ENCODE measurements around the gene BTBD19.
A peak's percentile ranks its signal among the peaks of the same experiment; 100 is the strongest.

Gene BTBD19

GRCh38 chr1:44784094-44785028 is 24.0 kb upstream of the BTBD19 start:
- Histone ChIP-seq H3K4me1 (ENCODE audit: control insufficient read depth in 2 of 2, insufficient read depth in 1 of 2, low read depth in 1 of 2, low read length in 2 of 2) (peaks cover 5 to 13% of the 10 kb centered on the region in 2 donors), H3K9me3 (replicated peaks in 1 of 2; ENCODE audit: control insufficient read depth in 2 of 2, insufficient read depth in 1 of 2, low read depth in 1 of 2, low read length in 2 of 2) (no peaks in the 10 kb centered on the region), H3K4me3 (ENCODE audit: low read length in 2 of 2) (peak overlapping the region in 1 of 2 donors; percentile 69), H4K91ac (ENCODE audit: low read depth, low read length, poor library complexity) (peak overlapping the region; percentile 81), H2BK15ac (ENCODE audit: low read length) (peak overlapping the region; percentile 79), H3K79me1 (ENCODE audit: low read depth, low read length) (no peaks in the 10 kb centered on the region), H2BK120ac (ENCODE audit: low read depth, low read length) (peak overlapping the region; percentile 6), H3K14ac (ENCODE audit: low read length) (peak overlapping the region; percentile 73), H2BK5ac (ENCODE audit: low read length) (no peak overlapping the region), H2BK12ac (ENCODE audit: low read length) (peak overlapping the region; percentile 11), H2AK5ac (ENCODE audit: low read depth, low read length) (peak overlapping the region; percentile 93), H2AFZ (ENCODE audit: low read length) (peak overlapping the region; percentile 31), H3K9ac (ENCODE audit: low read depth, low read length, poor library complexity) (peak overlapping the region; percentile 86), H3K27ac (replicated peaks; ENCODE audit: low read length) (no peak overlapping the region), H3K23ac (ENCODE audit: low read depth, low read length, poor library complexity) (peak overlapping the region; percentile 71), H3K4me2 (ENCODE audit: insufficient read depth, low read length, poor library complexity, severe bottlenecking) (peak overlapping the region; percentile 50), H3K36me3 (replicated peaks in 1 of 2; ENCODE audit: control insufficient read depth in 2 of 2, insufficient read depth in 2 of 2, low read length in 2 of 2) (peaks cover 8 to 20% of the 10 kb centered on the region in 2 donors), H3K27me3 (ENCODE audit: control insufficient read depth in 3 of 3, insufficient read depth in 3 of 3, low read depth in 1 of 3, low read length in 3 of 3) (peaks cover 0 to 26% (median 3%) of the 10 kb centered on the region in 3 experiments), H4K8ac (ENCODE audit: low read depth, low read length) (peak overlapping the region; percentile 78), H3K4ac (ENCODE audit: low read length) (peak overlapping the region; percentile 91), H3K18ac (ENCODE audit: low read length) (peak overlapping the region; percentile 98)
- WGBS, 2 donors (ENCODE audit: extremely low coverage in 2 of 2, insufficient read length in 2 of 2, insufficient replicate concordance in 1 of 2): no CpG with 5 or more reads among the region's 71 CpGs
- DNase-seq (ENCODE audit: low spot score): no peak

- H4K8ac ChIP-seq (ENCODE audit: low read depth, low read length): no peak overlapping the region
- no peak overlapping the region for H4K91ac ChIP-seq (ENCODE audit: low read depth, low read length, poor library complexity)
- H3K14ac ChIP-seq (ENCODE audit: low read length): no peak overlapping the region
- H2AK5ac ChIP-seq (ENCODE audit: low read depth, low read length): peak overlapping the region; percentile 25
- DNase-seq (ENCODE audit: low spot score): no peak
- H3K23ac ChIP-seq (ENCODE audit: low read depth, low read length, poor library complexity): no peak overlapping the region
- no peaks in the 10 kb centered on the region for H3K79me1 ChIP-seq (ENCODE audit: low read depth, low read length)
- H3K4me1 ChIP-seq (ENCODE audit: control insufficient read depth in 2 of 2, insufficient read depth in 1 of 2, low read depth in 1 of 2, low read length in 2 of 2): peaks cover 10 to 13% of the 10 kb centered on the region in 2 donors
- WGBS, 2 donors (ENCODE audit: extremely low coverage in 2 of 2, insufficient read length in 2 of 2, insufficient replicate concordance in 1 of 2): no CpG with 5 or more reads among the region's 6 CpGs
- peak overlapping the region; percentile 11 for H2BK12ac ChIP-seq (ENCODE audit: low read length)
- no peak overlapping the region for H3K4me2 ChIP-seq (ENCODE audit: insufficient read depth, low read length, poor library complexity, severe bottlenecking)
- no peak overlapping the region for H2BK120ac ChIP-seq (ENCODE audit: low read depth, low read length)
- H3K27me3 ChIP-seq (ENCODE audit: control insufficient read depth in 3 of 3, insufficient read depth in 3 of 3, low read depth in 1 of 3, low read length in 3 of 3): peaks cover 0 to 26% (median 3%) of the 10 kb centered on the region in 3 experiments
- H2BK5ac ChIP-seq (ENCODE audit: low read length): no peak overlapping the region
- H2BK15ac ChIP-seq (ENCODE audit: low read length): peak overlapping the region; percentile 29
- no peak overlapping the region for H3K9ac ChIP-seq (ENCODE audit: low read depth, low read length, poor library complexity)
- no peak overlapping the region for H3K4me3 ChIP-seq (ENCODE audit: low read length in 2 of 2)
- H3K4ac ChIP-seq (ENCODE audit: low read length): no peak overlapping the region
- no peaks in the 10 kb centered on the region for H3K9me3 ChIP-seq (replicated peaks in 1 of 2; ENCODE audit: control insufficient read depth in 2 of 2, insufficient read depth in 1 of 2, low read depth in 1 of 2, low read length in 2 of 2)
- peak overlapping the region; percentile 31 for H2AFZ ChIP-seq (ENCODE audit: low read length)
- H3K27ac ChIP-seq (replicated peaks; ENCODE audit: low read length): no peak overlapping the region
- no peak overlapping the region for H3K18ac ChIP-seq (ENCODE audit: low read length)
- peaks cover 8 to 13% of the 10 kb centered on the region in 2 donors for H3K36me3 ChIP-seq (replicated peaks in 1 of 2; ENCODE audit: control insufficient read depth in 2 of 2, insufficient read depth in 2 of 2, low read length in 2 of 2)
Observed at GRCh38 chr1:44785029-44785380, 23.3 kb upstream of the BTBD19 start.

- no peak overlapping the region for H2BK12ac ChIP-seq (ENCODE audit: low read length)
- H3K23ac ChIP-seq (ENCODE audit: low read depth, low read length, poor library complexity): no peak overlapping the region
- no peak overlapping the region for H2BK5ac ChIP-seq (ENCODE audit: low read length)
- no peak overlapping the region for H4K8ac ChIP-seq (ENCODE audit: low read depth, low read length)
- H2BK120ac ChIP-seq (ENCODE audit: low read depth, low read length): no peak overlapping the region
- no CpG with 5 or more reads among the region's 11 CpGs for WGBS, 2 donors (ENCODE audit: extremely low coverage in 2 of 2, insufficient read length in 2 of 2, insufficient replicate concordance in 1 of 2)
- H4K91ac ChIP-seq (ENCODE audit: low read depth, low read length, poor library complexity): no peak overlapping the region
- no peaks in the 10 kb centered on the region for H3K9me3 ChIP-seq (replicated peaks in 1 of 2; ENCODE audit: control insufficient read depth in 2 of 2, insufficient read depth in 1 of 2, low read depth in 1 of 2, low read length in 2 of 2)
- H3K4me3 ChIP-seq (ENCODE audit: low read length in 2 of 2): no peak overlapping the region
- H2AFZ ChIP-seq (ENCODE audit: low read length): peak overlapping the region; percentile 92
- peak overlapping the region; percentile 29 for H2BK15ac ChIP-seq (ENCODE audit: low read length)
- H3K4ac ChIP-seq (ENCODE audit: low read length): no peak overlapping the region
- H3K4me1 ChIP-seq (ENCODE audit: control insufficient read depth in 2 of 2, insufficient read depth in 1 of 2, low read depth in 1 of 2, low read length in 2 of 2): peaks cover 10 to 13% of the 10 kb centered on the region in 2 donors
- peaks cover 0 to 26% (median 3%) of the 10 kb centered on the region in 3 experiments for H3K27me3 ChIP-seq (ENCODE audit: control insufficient read depth in 3 of 3, insufficient read depth in 3 of 3, low read depth in 1 of 3, low read length in 3 of 3)
- no peak overlapping the region for H3K4me2 ChIP-seq (ENCODE audit: insufficient read depth, low read length, poor library complexity, severe bottlenecking)
- H3K79me1 ChIP-seq (ENCODE audit: low read depth, low read length): no peaks in the 10 kb centered on the region
- H3K36me3 ChIP-seq (replicated peaks in 1 of 2; ENCODE audit: control insufficient read depth in 2 of 2, insufficient read depth in 2 of 2, low read length in 2 of 2): peaks cover 7% of the 10 kb centered on the region in 2 donors
- DNase-seq (ENCODE audit: low spot score): no peak
- H3K14ac ChIP-seq (ENCODE audit: low read length): no peak overlapping the region
- no peak overlapping the region for H2AK5ac ChIP-seq (ENCODE audit: low read depth, low read length)
- H3K18ac ChIP-seq (ENCODE audit: low read length): no peak overlapping the region
- H3K27ac ChIP-seq (replicated peaks; ENCODE audit: low read length): no peak overlapping the region
- no peak overlapping the region for H3K9ac ChIP-seq (ENCODE audit: low read depth, low read length, poor library complexity)
Observed at GRCh38 chr1:44785501-44786137, 22.7 kb upstream of the BTBD19 start.
